Upper lobe of right lung (tissue), 1 donor: ENCODE results near the gene SOS1. TPM values are rescaled to one million over a fixed set of nuclear protein-coding genes. Genes with fewer than 3 reads are reported as not detected.

Experiments
- ATAC-seq: fragments of 200-7000 bp; cut with Tn5 transposase; one replicate; pipeline ENCODE4 v1.9.1; 2020; ENCODE audit warnings: mild to moderate bottlenecking, moderate library complexity
- DNase-seq: peaks from one replicate; pipeline ENCODE4 v3.0.0-alpha.2; 2020
- H3K27ac ChIP-seq: fragments of 200-600 bp; one replicate; pipeline ENCODE4 v1.8.0; 2022
- H3K27me3 ChIP-seq: fragments of 200-600 bp; one replicate; pipeline ENCODE4 v1.8.0; 2022; ENCODE audit warnings: mild to moderate bottlenecking
- H3K36me3 ChIP-seq: fragments of 200-600 bp; one replicate; pipeline ENCODE4 v1.8.0; 2022
- H3K4me1 ChIP-seq: fragments of 200-600 bp; one replicate; pipeline ENCODE4 v1.8.0; 2022
- H3K4me3 ChIP-seq: fragments of 200-600 bp; one replicate; pipeline ENCODE4 v1.8.0; 2022; ENCODE audit warnings: mild to moderate bottlenecking
- H3K9me3 ChIP-seq: fragments of 200-600 bp; one replicate; pipeline ENCODE4 v1.8.0; 2022
- intact Hi-C: fragments of 100-400 bp; cut with DNase I; formaldehyde crosslinking; loops from one replicate; pipeline ENCODE4 v1.11.0; 2022
- total RNA-seq: library from RNA; stranded (reverse); fragmentation: NEBNext Ultra II Directional; extraction: Animal tissue kit (Norgen Biotek cat#: 25700); gene quantifications from one replicate; pipeline ENCODE4 v1.2.1, GENCODE V29; 2021
- TF ChIP-seq, protein P1 (sequence below): fragments of 200-600 bp; IDR thresholded peaks from one replicate; pipeline ENCODE4 v1.8.0; 2022; ENCODE audit warnings: antibody characterized with exemption
- donor health status: DM: no; HTN: yes; CAD: no; lungs with severe emphysema.

Gene SOS1
- total RNA-seq, 1 donor from 2014 or later = 37.0 TPM

DNA sequence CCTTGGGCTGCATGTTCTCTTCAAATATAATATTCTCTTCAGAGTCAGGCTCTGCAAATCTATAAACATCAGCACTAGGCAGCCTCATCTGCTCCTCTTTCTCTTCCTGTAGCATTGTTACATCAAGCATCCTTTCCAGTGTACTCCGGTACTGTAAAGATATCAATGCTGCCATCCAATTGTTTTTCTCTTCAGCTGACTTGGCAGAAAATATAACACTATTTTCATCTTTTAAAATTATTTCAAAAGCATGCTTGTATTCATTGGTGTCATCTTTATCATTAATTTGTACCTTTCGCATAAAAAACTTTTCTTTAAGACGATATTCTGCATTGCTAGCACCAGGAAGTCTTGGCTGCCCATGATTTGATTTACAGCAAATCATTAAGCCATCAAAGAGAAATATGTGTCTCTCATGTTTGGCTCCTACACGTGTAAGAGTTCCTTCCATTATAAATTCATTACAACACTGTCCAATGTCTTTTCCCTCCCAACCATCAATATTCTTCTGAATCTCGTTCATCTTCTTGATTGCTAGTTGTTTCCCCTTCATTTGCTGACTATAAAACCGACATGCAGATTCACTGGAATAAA lies 98.1 kb downstream of the SOS1 start:
- H3K4me3 ChIP-seq = no peak overlapping the region
- no peaks in the 10 kb centered on the region for H3K27me3 ChIP-seq
- no peaks in the 10 kb centered on the region for H3K9me3 ChIP-seq
- intact Hi-C loops = no loop called here
- DNase-seq (no peak), ATAC-seq (no peak)
- H3K36me3 ChIP-seq = peaks cover 24% of the 10 kb centered on the region
- TF ChIP-seq, protein P1, sequence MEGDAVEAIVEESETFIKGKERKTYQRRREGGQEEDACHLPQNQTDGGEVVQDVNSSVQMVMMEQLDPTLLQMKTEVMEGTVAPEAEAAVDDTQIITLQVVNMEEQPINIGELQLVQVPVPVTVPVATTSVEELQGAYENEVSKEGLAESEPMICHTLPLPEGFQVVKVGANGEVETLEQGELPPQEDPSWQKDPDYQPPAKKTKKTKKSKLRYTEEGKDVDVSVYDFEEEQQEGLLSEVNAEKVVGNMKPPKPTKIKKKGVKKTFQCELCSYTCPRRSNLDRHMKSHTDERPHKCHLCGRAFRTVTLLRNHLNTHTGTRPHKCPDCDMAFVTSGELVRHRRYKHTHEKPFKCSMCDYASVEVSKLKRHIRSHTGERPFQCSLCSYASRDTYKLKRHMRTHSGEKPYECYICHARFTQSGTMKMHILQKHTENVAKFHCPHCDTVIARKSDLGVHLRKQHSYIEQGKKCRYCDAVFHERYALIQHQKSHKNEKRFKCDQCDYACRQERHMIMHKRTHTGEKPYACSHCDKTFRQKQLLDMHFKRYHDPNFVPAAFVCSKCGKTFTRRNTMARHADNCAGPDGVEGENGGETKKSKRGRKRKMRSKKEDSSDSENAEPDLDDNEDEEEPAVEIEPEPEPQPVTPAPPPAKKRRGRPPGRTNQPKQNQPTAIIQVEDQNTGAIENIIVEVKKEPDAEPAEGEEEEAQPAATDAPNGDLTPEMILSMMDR = no peak
- no peak overlapping the region for H3K27ac ChIP-seq
- peaks cover 4% of the 10 kb centered on the region for H3K4me1 ChIP-seq

DNA sequence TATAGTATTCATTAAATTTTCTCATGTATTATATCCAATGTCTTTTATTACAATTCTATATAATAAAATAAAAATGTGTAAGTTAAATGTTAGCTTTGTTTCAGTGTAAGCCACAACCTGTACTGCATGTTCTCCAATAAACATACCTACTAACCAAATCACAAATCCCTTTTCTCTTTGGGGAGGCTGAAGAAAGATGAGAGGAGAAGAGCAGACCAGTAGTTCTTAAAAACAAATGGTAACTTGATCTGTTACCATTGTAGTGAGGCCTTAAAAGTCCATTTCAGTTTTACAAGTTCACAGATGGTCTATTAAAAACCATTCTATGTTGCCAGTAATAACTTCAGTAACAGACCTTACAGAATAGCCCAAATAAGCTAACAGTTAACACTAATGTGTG lies 100.5 kb downstream of the SOS1 start:
- peaks cover 24% of the 10 kb centered on the region for H3K36me3 ChIP-seq
- intact Hi-C loops = no loop called here
- ATAC-seq = no peak
- H3K4me3 ChIP-seq = no peak overlapping the region
- H3K4me1 ChIP-seq = peaks cover 11% of the 10 kb centered on the region
- H3K9me3 ChIP-seq = no peaks in the 10 kb centered on the region
- H3K27me3 ChIP-seq = no peaks in the 10 kb centered on the region
- TF ChIP-seq, protein P1 = no peak
- H3K27ac ChIP-seq = no peak overlapping the region
- DNase-seq = no peak

DNA sequence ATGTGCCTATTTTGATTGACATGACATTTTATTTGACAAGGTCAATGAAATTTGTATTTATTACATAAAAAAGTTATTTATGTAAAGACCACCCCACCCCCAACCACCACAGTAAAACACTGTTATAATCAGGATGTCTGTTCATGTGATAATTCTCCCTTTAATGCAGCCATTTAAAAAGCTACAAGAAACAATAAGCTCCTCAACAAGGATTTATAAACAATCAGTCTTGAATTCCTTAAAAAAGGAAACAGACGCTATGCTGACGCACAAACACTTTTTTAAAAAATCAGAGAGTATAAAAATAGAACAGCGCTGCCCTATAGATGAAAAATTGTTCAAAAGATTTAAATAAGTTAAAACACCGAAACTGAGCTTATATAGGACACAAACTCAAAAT lies 102.2 kb downstream of the SOS1 start:
- TF ChIP-seq, protein P1 = no peak
- Histone ChIP-seq H3K27me3 (no peaks in the 10 kb centered on the region), H3K9me3 (no peaks in the 10 kb centered on the region), H3K27ac (no peak overlapping the region), H3K4me1 (peaks cover 11% of the 10 kb centered on the region), H3K36me3 (peaks cover 27% of the 10 kb centered on the region), H3K4me3 (no peak overlapping the region)
- no peak for DNase-seq
- intact Hi-C loops = no loop called here
- ATAC-seq = no peak

DNA sequence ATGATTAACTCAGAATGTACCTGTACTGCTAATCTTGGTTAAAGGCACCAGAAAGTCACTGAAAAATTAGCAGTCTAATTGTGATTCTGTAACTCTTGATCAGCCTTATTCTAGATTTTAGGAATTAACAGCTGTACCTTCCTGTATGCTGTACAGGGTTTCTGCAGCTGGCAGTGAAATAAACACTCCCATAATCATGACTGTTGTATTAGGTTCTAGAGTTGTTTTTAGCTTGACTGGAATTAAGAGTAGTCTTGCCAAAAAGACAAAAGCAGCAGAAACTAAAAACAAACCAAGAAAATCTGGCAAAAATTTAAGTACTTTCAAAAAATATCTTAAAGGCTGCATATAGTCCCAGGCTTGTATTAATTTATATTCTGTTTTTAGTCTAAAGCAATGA lies 103.5 kb downstream of the SOS1 start:
- no peak overlapping the region for H3K4me3 ChIP-seq
- DNase-seq (no peak), ATAC-seq (no peak)
- peaks cover 11% of the 10 kb centered on the region for H3K4me1 ChIP-seq
- TF ChIP-seq, protein P1 = no peak
- intact Hi-C loops = no loop called here
- H3K36me3 ChIP-seq = peaks cover 27% of the 10 kb centered on the region
- no peak overlapping the region for H3K27ac ChIP-seq
- no peaks in the 10 kb centered on the region for H3K9me3 ChIP-seq
- no peaks in the 10 kb centered on the region for H3K27me3 ChIP-seq

DNA sequence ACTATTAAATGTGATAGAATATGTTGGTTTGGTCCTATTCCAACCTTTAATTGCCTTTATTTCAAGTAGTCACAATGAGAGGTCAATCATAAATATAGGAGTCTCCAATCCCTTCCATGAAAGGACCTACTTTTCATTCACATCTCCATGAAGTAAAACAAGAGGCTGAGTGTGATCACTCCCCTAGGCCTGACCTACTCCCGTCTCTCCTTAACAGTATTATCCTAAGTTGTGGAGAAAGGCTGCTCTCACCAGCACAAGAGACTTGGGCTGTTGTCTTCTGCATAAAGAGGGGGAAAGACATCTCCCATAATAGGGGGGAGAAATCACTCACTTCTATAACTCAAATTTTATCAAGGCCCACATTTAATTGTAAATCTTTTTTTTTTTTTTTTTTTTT lies 105.4 kb downstream of the SOS1 start:
- Histone ChIP-seq H3K36me3 (peaks cover 37% of the 10 kb centered on the region), H3K9me3 (no peaks in the 10 kb centered on the region), H3K4me3 (no peak overlapping the region), H3K27me3 (no peaks in the 10 kb centered on the region), H3K4me1 (peaks cover 11% of the 10 kb centered on the region), H3K27ac (no peak overlapping the region)
- intact Hi-C loops = no loop called here
- TF ChIP-seq, protein P1 = no peak
- no peak for ATAC-seq
- no peak for DNase-seq

DNA sequence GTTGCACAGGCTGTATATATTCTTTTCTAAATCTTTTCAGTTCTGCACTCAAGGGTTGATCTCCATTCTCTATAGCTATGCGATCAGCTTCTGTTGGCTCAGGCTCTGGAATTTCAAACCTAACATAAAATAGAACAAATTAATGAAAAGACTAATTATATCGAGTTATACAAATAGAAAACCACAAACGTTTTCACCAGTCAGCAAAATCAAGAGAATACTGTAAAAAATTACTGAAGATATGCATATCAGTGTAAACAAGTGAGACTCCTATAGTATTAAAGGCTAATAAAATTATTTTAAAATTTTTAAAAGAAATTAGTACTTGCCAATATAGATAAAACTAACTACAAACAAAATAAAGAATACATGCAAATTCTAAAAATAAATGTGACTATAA lies 107.0 kb downstream of the SOS1 start:
- intact Hi-C loops = no loop called here
- Histone ChIP-seq H3K27ac (no peak overlapping the region), H3K27me3 (no peaks in the 10 kb centered on the region), H3K9me3 (no peaks in the 10 kb centered on the region), H3K4me1 (peaks cover 11% of the 10 kb centered on the region), H3K4me3 (no peak overlapping the region), H3K36me3 (peaks cover 50% of the 10 kb centered on the region)
- no peak for ATAC-seq
- DNase-seq = no peak
- TF ChIP-seq, protein P1 = no peak
